KOPT-K1 (cell line): Measurements from ENCODE around the gene TSPAN3.

ENCODE experiments used
- H3K27ac ChIP-seq: fragments of 200-600 bp; sonication (generic); 2 replicates; pipeline ENCODE4 v1.5.1; 2016; ENCODE audit warnings: antibody characterized with exemption, mild to moderate bottlenecking, low read depth, low read length; ENCODE audit not compliant: poor library complexity, severe bottlenecking
- H3K36me3 ChIP-seq: fragments of 200-600 bp; sonication (generic); 2 replicates; pipeline ENCODE4 v1.5.1; 2017; ENCODE audit warnings: antibody characterized with exemption, mild to moderate bottlenecking, low read length, moderate library complexity; ENCODE audit not compliant: insufficient read depth
- H3K9me3 ChIP-seq: fragments of 200-600 bp; sonication (generic); 2 replicates; pipeline ENCODE4 v1.5.1; 2017; ENCODE audit warnings: antibody characterized with exemption, low read length, mild to moderate bottlenecking; ENCODE audit not compliant: insufficient read depth, poor library complexity, severe bottlenecking

The TSPAN3 gene

GRCh38 chr15:77019521-77020331 lies 51.2 kb downstream of the TSPAN3 start:
- Histone ChIP-seq H3K9me3 (no peaks in the 10 kb centered on the region), H3K27ac (no peak overlapping the region), H3K36me3 (peaks cover 5% of the 10 kb centered on the region; the same call in 1 of the 2 replicates)

GRCh38 chr15:77018796-77019505 lies 52.0 kb downstream of the TSPAN3 start:
- Histone ChIP-seq H3K36me3 (peaks cover 5% of the 10 kb centered on the region; the same call in 1 of the 2 replicates), H3K27ac (no peak overlapping the region), H3K9me3 (no peaks in the 10 kb centered on the region)

GRCh38 chr15:77017761-77018720 lies 52.9 kb downstream of the TSPAN3 start:
- H3K27ac ChIP-seq, result no peak overlapping the region
- H3K36me3 ChIP-seq, result peaks cover 5% of the 10 kb centered on the region; the same call in 1 of the 2 replicates
- H3K9me3 ChIP-seq, result no peaks in the 10 kb centered on the region

GRCh38 chr15:77017091-77017660 lies 53.7 kb downstream of the TSPAN3 start:
- Histone ChIP-seq H3K9me3 (no peaks in the 10 kb centered on the region), H3K36me3 (peaks cover 5% of the 10 kb centered on the region; the same call in 1 of the 2 replicates), H3K27ac (no peak overlapping the region)

GRCh38 chr15:77016321-77016695 lies 54.6 kb downstream of the TSPAN3 start:
- H3K27ac ChIP-seq, result no peak overlapping the region
- peaks cover 5% of the 10 kb centered on the region; the same call in 1 of the 2 replicates for H3K36me3 ChIP-seq
- H3K9me3 ChIP-seq, result no peaks in the 10 kb centered on the region

GRCh38 chr15:77015646-77016320 lies 55.1 kb downstream of the TSPAN3 start:
- no peaks in the 10 kb centered on the region for H3K9me3 ChIP-seq
- H3K27ac ChIP-seq, result no peak overlapping the region
- peaks cover 5% of the 10 kb centered on the region; the same call in 1 of the 2 replicates for H3K36me3 ChIP-seq

- H3K27ac ChIP-seq, result peak overlapping the region; percentile 46
- no peaks in the 10 kb centered on the region for H3K9me3 ChIP-seq
- peaks cover under 1% of the 10 kb centered on the region; the same call in 1 of the 2 replicates for H3K36me3 ChIP-seq
Measured at GRCh38 chr15:77014132-77015081, 56.5 kb downstream of the TSPAN3 start.

GRCh38 chr15:77013776-77014131 lies 57.2 kb downstream of the TSPAN3 start:
- Histone ChIP-seq H3K27ac (peak overlapping the region; percentile 46), H3K9me3 (no peaks in the 10 kb centered on the region), H3K36me3 (no peaks in the 10 kb centered on the region)

- no peaks in the 10 kb centered on the region for H3K36me3 ChIP-seq
- peak overlapping the region; percentile 46 for H3K27ac ChIP-seq
- H3K9me3 ChIP-seq, result no peaks in the 10 kb centered on the region
Measured at GRCh38 chr15:77012868-77013267, 58.0 kb downstream of the TSPAN3 start.

- Histone ChIP-seq H3K27ac (peak overlapping the region; percentile 46), H3K9me3 (no peaks in the 10 kb centered on the region), H3K36me3 (no peaks in the 10 kb centered on the region)
Measured at GRCh38 chr15:77012117-77012712, 58.7 kb downstream of the TSPAN3 start.

- Histone ChIP-seq H3K27ac (no peak overlapping the region), H3K9me3 (no peaks in the 10 kb centered on the region)
Measured at GRCh38 chr15:77010857-77011256, 60.1 kb downstream of the TSPAN3 start.

GRCh38 chr15:77010312-77010686 lies 60.6 kb downstream of the TSPAN3 start:
- no peak overlapping the region for H3K27ac ChIP-seq
- no peaks in the 10 kb centered on the region for H3K9me3 ChIP-seq
- H3K36me3 ChIP-seq, result no peaks in the 10 kb centered on the region

More at GRCh38 chr15:77010857-77011256, 60.1 kb downstream of the TSPAN3 start:
- H3K36me3 ChIP-seq, result no peaks in the 10 kb centered on the region
